Measurements from ENCODE around the gene KIRREL1. TPM values are rescaled to one million over a fixed set of nuclear protein-coding genes. Genes with fewer than 3 reads are reported as not detected.

The KIRREL1 gene
- total and polyA plus RNA-seq, 5 donors from 2014 or later = not detected

DNA sequence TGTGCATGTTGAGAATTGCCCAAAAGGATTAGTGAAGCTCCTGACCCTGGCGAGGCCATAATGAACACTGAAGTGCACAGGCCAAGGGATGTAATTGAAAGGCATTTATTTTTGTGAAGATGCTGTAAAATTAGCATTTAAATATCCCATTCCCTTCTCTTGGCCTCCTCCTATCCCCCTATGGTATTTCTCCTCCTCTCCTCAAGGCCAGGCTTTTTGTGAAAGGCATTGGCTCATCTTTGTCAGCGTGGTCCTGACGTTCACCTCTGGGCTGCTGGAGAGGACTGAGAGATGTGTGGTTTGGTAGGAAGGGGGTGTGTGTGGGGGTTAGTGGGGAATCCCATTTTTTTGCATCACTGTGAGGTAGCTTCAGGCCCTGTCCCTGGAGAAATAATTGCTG lies 105.7 kb downstream of the KIRREL1 start:
- DNase-seq (no peak), ATAC-seq (ENCODE audit: low read depth in 2 of 2) (no peak)
- Mint-ChIP-seq H3K27ac (no peak overlapping the region), H3K36me3 (no peaks in the 10 kb centered on the region), H3K9me3 (no peaks in the 10 kb centered on the region), H3K4me1 (peaks cover 0 to 2% (median 0%) of the 10 kb centered on the region in 4 donors), H3K4me3 (no peak overlapping the region), H3K27me3 (peaks cover 5% of the 10 kb centered on the region)
- Histone ChIP-seq H3K27me3 (ENCODE audit: control insufficient read depth, insufficient read depth, low read length) (no peaks in the 10 kb centered on the region), H3K4me3 (ENCODE audit: low read depth, low read length) (no peak overlapping the region), H3K27ac (ENCODE audit: insufficient read depth, low read length, poor library complexity, severe bottlenecking) (no peak overlapping the region), H3K4me1 (ENCODE audit: control insufficient read depth, insufficient read depth, low read length, poor library complexity, severe bottlenecking) (no peaks in the 10 kb centered on the region), H3K9me3 (ENCODE audit: control insufficient read depth in 2 of 2, low read length in 2 of 2) (no peaks in the 10 kb centered on the region), H3K36me3 (ENCODE audit: control insufficient read depth, insufficient read depth, low read length) (no peaks in the 10 kb centered on the region)

- H3K36me3 ChIP-seq (ENCODE audit: control insufficient read depth, insufficient read depth, low read length) = no peaks in the 10 kb centered on the region
- ATAC-seq (ENCODE audit: low read depth in 2 of 2) (no peak), DNase-seq (no peak)
- no peaks in the 10 kb centered on the region for H3K9me3 Mint-ChIP-seq
- H3K27me3 Mint-ChIP-seq = peaks cover 5% of the 10 kb centered on the region
- H3K4me3 ChIP-seq (ENCODE audit: low read depth, low read length) = no peak overlapping the region
- H3K27ac ChIP-seq (ENCODE audit: insufficient read depth, low read length, poor library complexity, severe bottlenecking) = no peak overlapping the region
- peaks cover 0 to 2% (median 0%) of the 10 kb centered on the region in 4 donors for H3K4me1 Mint-ChIP-seq
- H3K4me1 ChIP-seq (ENCODE audit: control insufficient read depth, insufficient read depth, low read length, poor library complexity, severe bottlenecking) = no peaks in the 10 kb centered on the region
- H3K4me3 Mint-ChIP-seq = no peak overlapping the region
- no peaks in the 10 kb centered on the region for H3K27me3 ChIP-seq (ENCODE audit: control insufficient read depth, insufficient read depth, low read length)
- no peaks in the 10 kb centered on the region for H3K36me3 Mint-ChIP-seq
- H3K9me3 ChIP-seq (ENCODE audit: control insufficient read depth in 2 of 2, low read length in 2 of 2) = no peaks in the 10 kb centered on the region
- peak overlapping the region in 1 of 3 donors; percentile 3 for H3K27ac Mint-ChIP-seq
Observed at GRCh38 chr1:158100498-158100897, 107.1 kb downstream of the KIRREL1 start.

DNA sequence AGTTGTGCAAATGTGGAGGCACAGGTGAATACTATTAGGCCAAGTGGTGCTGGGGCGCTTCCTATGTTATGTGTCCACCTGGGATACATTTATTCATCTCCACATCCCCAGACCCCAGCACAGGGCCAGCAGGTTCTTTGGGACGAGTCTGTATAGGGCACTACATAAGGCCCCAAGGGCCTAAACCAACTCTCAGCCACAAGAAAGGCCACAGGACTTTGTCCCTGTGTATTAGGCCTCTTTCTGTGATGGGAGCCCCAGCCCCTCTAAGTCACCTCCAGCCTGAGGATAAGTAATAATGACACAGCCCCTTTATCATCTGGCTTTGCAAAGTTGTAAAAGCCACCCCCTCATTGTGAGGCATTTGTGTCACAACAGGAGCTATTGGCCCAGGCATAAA lies 108.0 kb downstream of the KIRREL1 start:
- Mint-ChIP-seq H3K27me3 (peaks cover 6% of the 10 kb centered on the region), H3K36me3 (no peaks in the 10 kb centered on the region), H3K27ac (no peak overlapping the region), H3K4me1 (peaks cover 0 to 2% (median 0%) of the 10 kb centered on the region in 4 donors), H3K9me3 (no peaks in the 10 kb centered on the region), H3K4me3 (no peak overlapping the region)
- Histone ChIP-seq H3K27ac (ENCODE audit: insufficient read depth, low read length, poor library complexity, severe bottlenecking) (no peak overlapping the region), H3K4me3 (ENCODE audit: low read depth, low read length) (no peak overlapping the region), H3K9me3 (ENCODE audit: control insufficient read depth in 2 of 2, low read length in 2 of 2) (no peaks in the 10 kb centered on the region), H3K36me3 (ENCODE audit: control insufficient read depth, insufficient read depth, low read length) (no peaks in the 10 kb centered on the region), H3K27me3 (ENCODE audit: control insufficient read depth, insufficient read depth, low read length) (no peaks in the 10 kb centered on the region), H3K4me1 (ENCODE audit: control insufficient read depth, insufficient read depth, low read length, poor library complexity, severe bottlenecking) (no peaks in the 10 kb centered on the region)
- DNase-seq (no peak), ATAC-seq (ENCODE audit: low read depth in 2 of 2) (no peak)

DNA sequence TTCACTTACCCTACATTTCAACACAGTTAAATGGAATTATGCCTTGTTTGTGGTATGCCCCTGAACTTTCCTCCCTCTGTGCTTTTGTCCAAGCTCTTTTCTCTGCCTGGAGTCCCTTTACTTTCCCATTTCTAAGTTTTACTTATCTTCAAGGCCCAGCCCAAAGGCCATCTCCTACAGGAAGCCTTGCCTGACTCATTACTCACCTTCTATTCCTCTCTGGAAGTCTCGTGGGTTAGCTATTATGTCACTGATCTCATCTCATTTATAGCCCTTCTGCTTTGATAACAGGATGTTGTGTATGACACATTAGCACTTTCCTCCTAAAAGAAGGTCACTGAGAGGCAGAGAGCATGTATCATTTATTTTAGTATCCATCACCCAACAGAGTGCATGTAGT lies 108.5 kb downstream of the KIRREL1 start:
- Histone ChIP-seq H3K27me3 (ENCODE audit: control insufficient read depth, insufficient read depth, low read length) (no peaks in the 10 kb centered on the region), H3K9me3 (ENCODE audit: control insufficient read depth in 2 of 2, low read length in 2 of 2) (no peaks in the 10 kb centered on the region), H3K4me1 (ENCODE audit: control insufficient read depth, insufficient read depth, low read length, poor library complexity, severe bottlenecking) (no peaks in the 10 kb centered on the region), H3K36me3 (ENCODE audit: control insufficient read depth, insufficient read depth, low read length) (no peaks in the 10 kb centered on the region), H3K4me3 (ENCODE audit: low read depth, low read length) (no peak overlapping the region), H3K27ac (ENCODE audit: insufficient read depth, low read length, poor library complexity, severe bottlenecking) (no peak overlapping the region)
- Mint-ChIP-seq H3K27ac (no peak overlapping the region), H3K4me1 (peaks cover 0 to 2% (median 0%) of the 10 kb centered on the region in 4 donors), H3K9me3 (no peaks in the 10 kb centered on the region), H3K36me3 (no peaks in the 10 kb centered on the region), H3K27me3 (peaks cover 10% of the 10 kb centered on the region), H3K4me3 (no peak overlapping the region)
- DNase-seq = no peak
- peak in 1 of 2 donors; percentile 39 for ATAC-seq (ENCODE audit: low read depth in 2 of 2)

DNA sequence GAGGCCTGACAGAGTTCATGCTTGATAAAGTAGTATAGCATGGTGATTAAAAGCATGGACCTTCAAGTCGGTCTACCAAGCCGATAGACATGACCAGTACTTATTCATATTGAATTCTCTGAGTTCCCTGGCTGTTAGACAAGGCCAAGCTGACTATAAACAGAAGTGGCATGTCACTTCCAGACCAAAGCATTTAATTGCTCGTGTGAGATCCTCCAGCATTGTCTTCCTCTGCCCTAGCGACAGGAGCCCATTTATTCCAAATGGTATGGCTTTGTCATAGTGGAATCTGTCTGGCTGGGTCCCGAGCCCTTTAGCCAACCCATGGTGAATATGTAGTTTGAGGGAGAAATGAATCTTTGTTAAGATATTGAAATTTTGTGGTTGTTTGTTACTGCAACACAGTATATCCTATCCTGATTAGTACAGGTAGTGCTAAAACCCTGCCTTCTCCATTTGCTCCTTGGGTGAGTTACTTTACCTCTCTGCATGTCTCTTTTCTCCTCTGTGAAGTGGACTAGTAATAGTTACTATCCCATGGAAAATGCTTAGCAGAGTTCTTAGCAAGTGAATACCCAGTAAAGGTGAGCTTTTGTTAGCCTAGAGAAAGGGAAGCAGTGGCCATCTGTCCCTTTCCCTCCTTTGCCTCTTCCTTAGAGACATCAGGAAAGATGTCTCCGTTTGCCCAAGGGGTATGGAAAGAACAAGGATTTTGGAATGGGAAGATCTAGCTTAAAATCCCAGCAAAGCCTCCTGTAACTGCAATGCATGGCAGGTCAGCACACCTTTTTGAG lies 109.6 kb downstream of the KIRREL1 start:
- H3K9me3 Mint-ChIP-seq = peaks cover 0 to 1% (median 0%) of the 10 kb centered on the region in 7 donors
- H3K36me3 Mint-ChIP-seq = no peaks in the 10 kb centered on the region

DNA sequence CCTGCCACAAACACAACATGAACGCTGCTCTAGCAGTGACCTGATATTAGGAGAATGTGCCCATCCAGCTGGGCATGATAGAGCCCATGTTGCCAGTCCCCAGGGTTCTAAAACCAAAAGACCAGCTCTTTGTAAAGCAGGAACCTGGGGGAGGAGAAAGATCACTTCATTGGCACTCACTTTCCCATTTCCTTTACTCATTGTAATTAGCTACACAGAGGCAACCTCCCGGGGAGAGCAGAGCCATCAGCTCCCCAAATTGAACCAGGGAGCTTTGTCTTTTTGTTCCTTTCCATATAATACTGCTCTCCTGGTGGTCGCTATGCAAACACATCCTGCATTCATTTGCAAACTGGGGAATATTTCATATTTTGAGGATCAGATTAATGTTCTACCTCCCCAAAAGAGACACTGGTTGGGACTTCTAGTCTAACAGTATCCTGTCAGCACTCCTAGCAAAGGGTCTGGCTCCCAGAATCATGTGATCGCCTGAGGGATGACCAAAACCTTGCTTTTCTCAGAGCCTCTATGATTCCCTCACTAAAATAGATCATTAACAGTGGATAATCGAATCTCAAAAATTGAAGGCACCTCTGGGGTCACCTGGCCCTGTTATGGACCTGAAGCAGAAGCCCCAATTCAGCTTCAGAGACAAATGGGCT lies 110.5 kb downstream of the KIRREL1 start:
- no peaks in the 10 kb centered on the region for H3K27me3 ChIP-seq (ENCODE audit: control insufficient read depth, insufficient read depth, low read length)
- Mint-ChIP-seq H3K9me3 (peaks cover 0 to 1% (median 0%) of the 10 kb centered on the region in 7 donors), H3K4me1 (peaks cover 0 to 2% (median 0%) of the 10 kb centered on the region in 4 donors), H3K4me3 (no peak overlapping the region), H3K27me3 (peaks cover 21% of the 10 kb centered on the region), H3K27ac (no peak overlapping the region), H3K36me3 (no peaks in the 10 kb centered on the region)
- H3K4me1 ChIP-seq (ENCODE audit: control insufficient read depth, insufficient read depth, low read length, poor library complexity, severe bottlenecking) = no peaks in the 10 kb centered on the region
- no peak overlapping the region for H3K27ac ChIP-seq (ENCODE audit: insufficient read depth, low read length, poor library complexity, severe bottlenecking)
- DNase-seq = no peak
- no peak for ATAC-seq (ENCODE audit: low read depth in 2 of 2)
- H3K9me3 ChIP-seq (ENCODE audit: control insufficient read depth in 2 of 2, low read length in 2 of 2) = no peaks in the 10 kb centered on the region
- no peak overlapping the region for H3K4me3 ChIP-seq (ENCODE audit: low read depth, low read length)
- H3K36me3 ChIP-seq (ENCODE audit: control insufficient read depth, insufficient read depth, low read length) = no peaks in the 10 kb centered on the region

More for the DNA sequence above, 109.6 kb downstream of the KIRREL1 start:
- Mint-ChIP-seq H3K27me3 (peaks cover 16% of the 10 kb centered on the region), H3K4me1 (peaks cover 0 to 2% (median 0%) of the 10 kb centered on the region in 4 donors), H3K4me3 (no peak overlapping the region), H3K27ac (no peak overlapping the region)
- Histone ChIP-seq H3K27ac (ENCODE audit: insufficient read depth, low read length, poor library complexity, severe bottlenecking) (no peak overlapping the region), H3K4me3 (ENCODE audit: low read depth, low read length) (no peak overlapping the region), H3K4me1 (ENCODE audit: control insufficient read depth, insufficient read depth, low read length, poor library complexity, severe bottlenecking) (no peaks in the 10 kb centered on the region), H3K27me3 (ENCODE audit: control insufficient read depth, insufficient read depth, low read length) (no peaks in the 10 kb centered on the region), H3K36me3 (ENCODE audit: control insufficient read depth, insufficient read depth, low read length) (no peaks in the 10 kb centered on the region), H3K9me3 (ENCODE audit: control insufficient read depth in 2 of 2, low read length in 2 of 2) (no peaks in the 10 kb centered on the region)
- no peak for DNase-seq
- ATAC-seq (ENCODE audit: low read depth in 2 of 2) = no peak

DNA sequence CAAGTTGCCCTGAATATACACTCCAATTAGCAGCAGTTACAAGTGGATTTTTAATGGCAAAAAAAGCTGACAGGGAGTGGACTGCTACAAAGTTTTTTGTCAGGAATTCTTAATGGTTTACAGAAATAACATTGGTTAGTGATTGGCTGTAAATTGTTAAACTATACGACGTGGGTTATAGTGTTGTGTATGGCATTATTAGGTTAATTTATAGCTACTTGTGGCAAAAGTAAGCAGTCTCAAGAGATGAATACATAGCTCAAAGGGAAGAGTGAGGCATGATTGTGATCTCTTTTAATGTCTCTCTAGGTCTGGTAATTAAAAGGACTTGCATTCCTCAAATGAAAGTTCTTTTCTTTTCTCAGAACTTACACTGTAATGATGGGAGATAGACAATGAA lies 111.4 kb downstream of the KIRREL1 start:
- Mint-ChIP-seq H3K36me3 (no peaks in the 10 kb centered on the region), H3K4me3 (no peak overlapping the region), H3K9me3 (peaks cover 0 to 1% (median 0%) of the 10 kb centered on the region in 7 donors), H3K27me3 (peaks cover 21% of the 10 kb centered on the region), H3K4me1 (peaks cover 0 to 2% (median 0%) of the 10 kb centered on the region in 4 donors), H3K27ac (no peak overlapping the region)
- Histone ChIP-seq H3K36me3 (ENCODE audit: control insufficient read depth, insufficient read depth, low read length) (no peaks in the 10 kb centered on the region), H3K9me3 (ENCODE audit: control insufficient read depth in 2 of 2, low read length in 2 of 2) (no peaks in the 10 kb centered on the region), H3K27ac (ENCODE audit: insufficient read depth, low read length, poor library complexity, severe bottlenecking) (no peak overlapping the region), H3K4me3 (ENCODE audit: low read depth, low read length) (no peak overlapping the region), H3K27me3 (ENCODE audit: control insufficient read depth, insufficient read depth, low read length) (no peaks in the 10 kb centered on the region), H3K4me1 (ENCODE audit: control insufficient read depth, insufficient read depth, low read length, poor library complexity, severe bottlenecking) (no peaks in the 10 kb centered on the region)
- DNase-seq (no peak), ATAC-seq (ENCODE audit: low read depth in 2 of 2) (no peak)

Data from CD4-positive, CD25-positive, alpha-beta regulatory T cell (primary cell).